ENCODE results near the gene CASP7. TPM values are rescaled to one million over a fixed set of nuclear protein-coding genes. Genes with fewer than 3 reads are reported as not detected.

Gene CASP7
- total RNA-seq, 2 donors from 2014 or later, result 23.1 to 27.5 TPM

GRCh38 chr10:113745374-113745773, 65.7 kb downstream of the CASP7 start:
- WGBS, result 98% methylated on average over 2 of the region's 2 CpGs

GRCh38 chr10:113746217-113746957, 66.7 kb downstream of the CASP7 start:
- Histone ChIP-seq H3K27ac (no peak overlapping the region), H3K36me3 (no peaks in the 10 kb centered on the region), H3K4me1 (replicated peaks) (peaks cover 6% of the 10 kb centered on the region), H3K27me3 (replicated peaks; ENCODE audit: insufficient read depth) (no peaks in the 10 kb centered on the region), H3K9me3 (no peaks in the 10 kb centered on the region), H3K4me3 (no peak overlapping the region)
- intact Hi-C loops (cut with DNase I), result no loop called here
- no peak for TF ChIP-seq POLR2A (IDR thresholded peaks at IDR 0.05)
- TF ChIP-seq POLR2AphosphoS5 (IDR thresholded peaks at IDR 0.05), result no peak
- TF ChIP-seq CTCF (IDR thresholded peaks at IDR 0.05), result no peak
- no peak for DNase-seq (ENCODE audit: low spot score)
- WGBS, result 77% methylated on average over 3 of the region's 3 CpGs

More at GRCh38 chr10:113745374-113745773, 65.7 kb downstream of the CASP7 start:
- intact Hi-C loops (cut with DNase I), result no loop called here
- no peak for TF ChIP-seq POLR2A (IDR thresholded peaks at IDR 0.05)
- no peak for TF ChIP-seq POLR2AphosphoS5 (IDR thresholded peaks at IDR 0.05)
- no peak for TF ChIP-seq CTCF (IDR thresholded peaks at IDR 0.05)
- no peak for DNase-seq (ENCODE audit: low spot score)
- Histone ChIP-seq H3K4me1 (replicated peaks) (peaks cover 6% of the 10 kb centered on the region), H3K27me3 (replicated peaks; ENCODE audit: insufficient read depth) (no peaks in the 10 kb centered on the region), H3K9me3 (no peaks in the 10 kb centered on the region), H3K36me3 (no peaks in the 10 kb centered on the region), H3K4me3 (no peak overlapping the region), H3K27ac (no peak overlapping the region)

- H3K36me3 ChIP-seq, result no peaks in the 10 kb centered on the region
- peak within 1 kb of the TSS; percentile 25 to 62 for H3K27ac ChIP-seq
- H3K27me3 ChIP-seq (replicated peaks; ENCODE audit: insufficient read depth), result no peaks in the 10 kb centered on the region
- WGBS, result 89% methylated on average over 3 of the region's 3 CpGs
- no peak within 1 kb of the TSS for H3K4me3 ChIP-seq
- H3K9me3 ChIP-seq, result no peaks in the 10 kb centered on the region
- intact Hi-C loops (cut with DNase I), result no loop called here
- peaks cover 6% of the 10 kb centered on the region for H3K4me1 ChIP-seq (replicated peaks)
- TF ChIP-seq POLR2AphosphoS5 (IDR thresholded peaks at IDR 0.05) (no peak), POLR2A (IDR thresholded peaks at IDR 0.05) (no peak), CTCF (IDR thresholded peaks at IDR 0.05) (no peak)
- no peak for DNase-seq (ENCODE audit: low spot score)
Observed at GRCh38 chr10:113751181-113751732, 71.5 kb downstream of the CASP7 start, which contains the start of gene PLEKHS1. Gene PLEKHS1 (plus strand): TSS chr10:113751682. CDS start chr10:113755278, 3,596 bp downstream.

- intact Hi-C loops (cut with DNase I), result no loop called here
- WGBS, result 56% methylated on average over 1 of the region's 1 CpG
- Histone ChIP-seq H3K4me3 (no peak overlapping the region), H3K9me3 (no peaks in the 10 kb centered on the region), H3K4me1 (replicated peaks) (peaks cover 6% of the 10 kb centered on the region), H3K36me3 (no peaks in the 10 kb centered on the region), H3K27me3 (replicated peaks; ENCODE audit: insufficient read depth) (no peaks in the 10 kb centered on the region), H3K27ac (peak overlapping the region in 1 of 2 donors; percentile 62)
- TF ChIP-seq POLR2A (IDR thresholded peaks at IDR 0.05) (no peak), CTCF (IDR thresholded peaks at IDR 0.05) (no peak), POLR2AphosphoS5 (IDR thresholded peaks at IDR 0.05) (no peak)
- no peak for DNase-seq (ENCODE audit: low spot score)
Observed at GRCh38 chr10:113752553-113752952, 72.8 kb downstream of the CASP7 start.

All from prostate gland (tissue), 2 donors.